GM23338 (cell line): ENCODE results near the gene GPR37L1. TPM values are rescaled to one million over a fixed set of nuclear protein-coding genes. Genes with fewer than 3 reads are reported as not detected.

Source experiments
- ATAC-seq: fragments of 200-7000 bp; cut with Tn5 transposase; 3 replicates; pipeline ENCODE4 v1.9.1; 2020
- DNase-seq: peaks from one replicate; pipeline ENCODE4 v3.0.0-alpha.2; 2015; ENCODE audit warnings: low spot score
- H2AFZ ChIP-seq: fragments of 200-600 bp; sonication (generic); 2 replicates; pipeline ENCODE4 v1.8.0; 2016; ENCODE audit warnings: antibody characterized with exemption, mild to moderate bottlenecking, moderate library complexity
- H3F3A ChIP-seq: fragments of 200-600 bp; sonication (generic); replicated peaks from 2 replicates; pipeline ENCODE4 v1.8.0; 2017; ENCODE audit warnings: antibody characterized with exemption, mixed run types, low read depth
- H3K27ac ChIP-seq: fragments of 200-600 bp; sonication (generic); 2 replicates; pipeline ENCODE4 v1.6.1; 2016; ENCODE audit warnings: low read depth
- H3K27me3 ChIP-seq: fragments of 200-600 bp; sonication (generic); 2 replicates; pipeline ENCODE4 v1.8.0; 2016; ENCODE audit warnings: mild to moderate bottlenecking, mixed run types, moderate library complexity; ENCODE audit not compliant: insufficient read depth
- H3K36me3 ChIP-seq: fragments of 200-600 bp; sonication (generic); 2 replicates; pipeline ENCODE4 v1.8.0; 2016; ENCODE audit warnings: mild to moderate bottlenecking; ENCODE audit not compliant: insufficient read depth
- H3K4me1 ChIP-seq: fragments of 200-600 bp; sonication (generic); 2 replicates; pipeline ENCODE4 v1.8.0; 2016; ENCODE audit warnings: mild to moderate bottlenecking, moderate library complexity; ENCODE audit not compliant: insufficient read depth
- H3K4me2 ChIP-seq: fragments of 200-600 bp; sonication (generic); 2 replicates; pipeline ENCODE4 v1.7.1; 2017; ENCODE audit warnings: mixed run types
- H3K4me3 ChIP-seq: fragments of 200-600 bp; sonication (generic); 2 replicates; pipeline ENCODE4 v1.6.1; 2016; ENCODE audit warnings: mixed run types
- H3K79me2 ChIP-seq: fragments of 200-600 bp; sonication (generic); replicated peaks from 2 replicates; pipeline ENCODE4 v1.8.0; 2017; ENCODE audit warnings: mild to moderate bottlenecking; ENCODE audit not compliant: insufficient read depth
- H3K9me2 ChIP-seq: fragments of 200-600 bp; sonication (generic); 2 replicates; pipeline ENCODE4 v1.8.0; 2017; ENCODE audit not compliant: insufficient read depth
- H4K20me1 ChIP-seq: fragments of 200-600 bp; sonication (generic); replicated peaks from 2 replicates; pipeline ENCODE4 v1.8.0; 2017; ENCODE audit warnings: mild to moderate bottlenecking; ENCODE audit not compliant: insufficient read depth
- H3K27ac Mint-ChIP-seq: 2 replicates; pipeline ENCODE4 v1.8.0; 2020; ENCODE audit warnings: inconsistent platforms, mild to moderate bottlenecking, moderate library complexity, mixed read lengths
- H3K27me3 Mint-ChIP-seq: 3 replicates; pipeline ENCODE4 v1.8.0; 2022; ENCODE audit warnings: low read depth, mild to moderate bottlenecking, moderate library complexity, mixed read lengths, inconsistent platforms; ENCODE audit not compliant: insufficient read depth, poor library complexity
- H3K36me3 Mint-ChIP-seq: 3 replicates; pipeline ENCODE4 v1.8.0; 2021; ENCODE audit warnings: low read depth, mild to moderate bottlenecking, inconsistent platforms, moderate library complexity, mixed read lengths
- H3K4me1 Mint-ChIP-seq: 3 replicates; pipeline ENCODE4 v1.8.0; 2020; ENCODE audit warnings: mild to moderate bottlenecking, inconsistent platforms, mixed read lengths
- H3K4me3 Mint-ChIP-seq: 3 replicates; pipeline ENCODE4 v1.8.0; 2021; ENCODE audit warnings: moderate library complexity, mild to moderate bottlenecking, inconsistent platforms, mixed read lengths
- H3K9me3 Mint-ChIP-seq: 3 replicates; pipeline ENCODE4 v1.8.0; 2020; ENCODE audit warnings: moderate library complexity, mild to moderate bottlenecking, inconsistent platforms, mixed read lengths
- CREB1 ChIP-seq: fragments of 250-450 bp; sonication (Bioruptor Pico); IDR thresholded peaks from 2 replicates; pipeline ENCODE4 v1.5.0; 2020; ENCODE audit warnings: low read depth, mild to moderate bottlenecking, moderate library complexity
- ETS1 ChIP-seq: IDR thresholded peaks from 2 replicates; pipeline ENCODE4 v1.6.1; 2016; ENCODE audit warnings: antibody characterized with exemption
- EZH2 ChIP-seq: fragments of 200-600 bp; sonication (generic); IDR thresholded peaks from one replicate; pipeline ENCODE4 v1.8.0; 2017; ENCODE audit warnings: antibody characterized with exemption, mild to moderate bottlenecking, low read depth; ENCODE audit not compliant: unreplicated experiment
- EZH2phosphoT487 ChIP-seq: fragments of 200-600 bp; sonication (generic); IDR thresholded peaks from one replicate; pipeline ENCODE4 v1.8.1; 2018; ENCODE audit warnings: antibody characterized with exemption; ENCODE audit not compliant: unreplicated experiment
- JUNB ChIP-seq: IDR thresholded peaks from one replicate; pipeline ENCODE4 v1.6.1; 2016; ENCODE audit warnings: antibody characterized with exemption; ENCODE audit not compliant: unreplicated experiment
- NANOG ChIP-seq: IDR thresholded peaks from 2 replicates; pipeline ENCODE4 v1.6.1; 2016; ENCODE audit warnings: antibody characterized with exemption, borderline replicate concordance
- POLR2AphosphoS5 ChIP-seq: IDR thresholded peaks from 2 replicates; pipeline ENCODE4 v1.6.1; 2016; ENCODE audit warnings: antibody characterized with exemption, low read depth
- STAT1 ChIP-seq: IDR thresholded peaks from one replicate; pipeline ENCODE4 v1.6.1; 2016; ENCODE audit warnings: antibody characterized with exemption; ENCODE audit not compliant: unreplicated experiment
- ZNF114 ChIP-seq: fragments of 250-450 bp; sonication (Bioruptor Pico); IDR thresholded peaks from 2 replicates; pipeline ENCODE4 v1.5.0; 2020; ENCODE audit warnings: mild to moderate bottlenecking, moderate library complexity
- ZNF331 ChIP-seq: fragments of 250-450 bp; sonication (Bioruptor Pico); IDR thresholded peaks from 2 replicates; pipeline ENCODE4 v1.5.0; 2020; ENCODE audit warnings: low read depth, mild to moderate bottlenecking, moderate library complexity
- polyA plus RNA-seq: library from polyadenylated mRNA; unstranded; fragments of >200 nt; fragmentation: Nextera tagmentation; extraction: Ambion mirVana; gene quantifications from 2 replicates; pipeline ENCODE4 v1.2.1, GENCODE V29; 2016
- total RNA-seq: library from RNA; depleted of rRNA; stranded (reverse); fragments of >200 nt; shearing (Covaris generic); gene quantifications from 2 replicates; pipeline ENCODE4 v1.2.3, GENCODE V29; 2014
- TF ChIP-seq, protein P1 (sequence below), 2 experiments: fragments of 200-600 bp in 1 of 2; sonication (generic) in 1 of 2; conservative IDR thresholded peaks; 2 replicates each; pipeline versions ENCODE4 v1.5.1 to v1.6.1; 2016 to 2017; ENCODE audit warnings: antibody characterized with exemption in 2 of 2, low read depth in 2 of 2, mild to moderate bottlenecking in 2 of 2, moderate library complexity in 1 of 2
- TF ChIP-seq, protein P2 (sequence below): IDR thresholded peaks from one replicate; pipeline ENCODE4 v1.6.1; 2018; ENCODE audit warnings: antibody characterized with exemption; ENCODE audit not compliant: unreplicated experiment
- TF ChIP-seq, protein P3 (sequence below): fragments of 250-450 bp; sonication (Bioruptor Pico); IDR thresholded peaks from 2 replicates; pipeline ENCODE4 v1.5.0; 2020; ENCODE audit warnings: mild to moderate bottlenecking, moderate library complexity

Gene GPR37L1
- total and polyA plus RNA-seq, 2 experiments from 2014 or later, result 0.08 to 0.21 TPM

DNA sequence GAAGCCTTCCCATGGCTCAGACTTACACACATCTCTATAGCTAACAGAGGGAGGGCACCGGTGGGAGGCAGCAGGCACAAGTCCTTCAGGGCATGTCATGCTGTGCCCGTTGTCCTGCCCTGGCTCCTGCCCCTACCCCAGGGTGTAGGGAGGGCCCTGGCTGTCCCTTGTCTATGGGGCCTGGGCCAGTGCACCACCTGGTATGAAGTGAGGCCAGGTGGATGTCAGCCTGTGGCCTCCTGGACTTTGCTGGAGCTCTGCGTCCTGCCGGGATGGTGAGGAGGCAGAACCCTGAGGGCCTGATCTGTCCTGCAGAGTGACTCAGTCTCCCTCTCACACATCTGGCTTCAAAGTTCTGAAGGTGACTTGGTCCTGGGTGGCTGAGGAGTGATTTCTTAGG lies 47.3 kb upstream of the GPR37L1 start:
- Mint-ChIP-seq H3K4me1 (peaks cover 4% of the 10 kb centered on the region), H3K4me3 (no peak overlapping the region), H3K9me3 (no peaks in the 10 kb centered on the region), H3K27me3 (peaks cover 1% of the 10 kb centered on the region), H3K36me3 (no peaks in the 10 kb centered on the region), H3K27ac (peak overlapping the region; percentile 2; the same call in 1 of the 2 replicates)
- Histone ChIP-seq H3K9me2 (no peaks in the 10 kb centered on the region), H3K79me2 (no peaks in the 10 kb centered on the region), H3K4me3 (no peak overlapping the region), H3K36me3 (no peaks in the 10 kb centered on the region), H3K4me2 (no peak overlapping the region), H3F3A (no peaks in the 10 kb centered on the region), H4K20me1 (no peaks in the 10 kb centered on the region), H3K27me3 (no peaks in the 10 kb centered on the region), H3K4me1 (no peaks in the 10 kb centered on the region), H2AFZ (peak overlapping the region; percentile 56), H3K27ac (no peak overlapping the region)
- no peak for TF ChIP-seq ZNF331 (CRISPR knock-in tag)
- no peak for TF ChIP-seq JUNB
- TF ChIP-seq POLR2AphosphoS5, result no peak
- TF ChIP-seq, protein P1, sequence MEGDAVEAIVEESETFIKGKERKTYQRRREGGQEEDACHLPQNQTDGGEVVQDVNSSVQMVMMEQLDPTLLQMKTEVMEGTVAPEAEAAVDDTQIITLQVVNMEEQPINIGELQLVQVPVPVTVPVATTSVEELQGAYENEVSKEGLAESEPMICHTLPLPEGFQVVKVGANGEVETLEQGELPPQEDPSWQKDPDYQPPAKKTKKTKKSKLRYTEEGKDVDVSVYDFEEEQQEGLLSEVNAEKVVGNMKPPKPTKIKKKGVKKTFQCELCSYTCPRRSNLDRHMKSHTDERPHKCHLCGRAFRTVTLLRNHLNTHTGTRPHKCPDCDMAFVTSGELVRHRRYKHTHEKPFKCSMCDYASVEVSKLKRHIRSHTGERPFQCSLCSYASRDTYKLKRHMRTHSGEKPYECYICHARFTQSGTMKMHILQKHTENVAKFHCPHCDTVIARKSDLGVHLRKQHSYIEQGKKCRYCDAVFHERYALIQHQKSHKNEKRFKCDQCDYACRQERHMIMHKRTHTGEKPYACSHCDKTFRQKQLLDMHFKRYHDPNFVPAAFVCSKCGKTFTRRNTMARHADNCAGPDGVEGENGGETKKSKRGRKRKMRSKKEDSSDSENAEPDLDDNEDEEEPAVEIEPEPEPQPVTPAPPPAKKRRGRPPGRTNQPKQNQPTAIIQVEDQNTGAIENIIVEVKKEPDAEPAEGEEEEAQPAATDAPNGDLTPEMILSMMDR (conservative IDR thresholded peaks at IDR 0.05; ENCODE audit: low read depth in 2 of 2), result no peak
- no peak for TF ChIP-seq STAT1
- TF ChIP-seq, protein P2, sequence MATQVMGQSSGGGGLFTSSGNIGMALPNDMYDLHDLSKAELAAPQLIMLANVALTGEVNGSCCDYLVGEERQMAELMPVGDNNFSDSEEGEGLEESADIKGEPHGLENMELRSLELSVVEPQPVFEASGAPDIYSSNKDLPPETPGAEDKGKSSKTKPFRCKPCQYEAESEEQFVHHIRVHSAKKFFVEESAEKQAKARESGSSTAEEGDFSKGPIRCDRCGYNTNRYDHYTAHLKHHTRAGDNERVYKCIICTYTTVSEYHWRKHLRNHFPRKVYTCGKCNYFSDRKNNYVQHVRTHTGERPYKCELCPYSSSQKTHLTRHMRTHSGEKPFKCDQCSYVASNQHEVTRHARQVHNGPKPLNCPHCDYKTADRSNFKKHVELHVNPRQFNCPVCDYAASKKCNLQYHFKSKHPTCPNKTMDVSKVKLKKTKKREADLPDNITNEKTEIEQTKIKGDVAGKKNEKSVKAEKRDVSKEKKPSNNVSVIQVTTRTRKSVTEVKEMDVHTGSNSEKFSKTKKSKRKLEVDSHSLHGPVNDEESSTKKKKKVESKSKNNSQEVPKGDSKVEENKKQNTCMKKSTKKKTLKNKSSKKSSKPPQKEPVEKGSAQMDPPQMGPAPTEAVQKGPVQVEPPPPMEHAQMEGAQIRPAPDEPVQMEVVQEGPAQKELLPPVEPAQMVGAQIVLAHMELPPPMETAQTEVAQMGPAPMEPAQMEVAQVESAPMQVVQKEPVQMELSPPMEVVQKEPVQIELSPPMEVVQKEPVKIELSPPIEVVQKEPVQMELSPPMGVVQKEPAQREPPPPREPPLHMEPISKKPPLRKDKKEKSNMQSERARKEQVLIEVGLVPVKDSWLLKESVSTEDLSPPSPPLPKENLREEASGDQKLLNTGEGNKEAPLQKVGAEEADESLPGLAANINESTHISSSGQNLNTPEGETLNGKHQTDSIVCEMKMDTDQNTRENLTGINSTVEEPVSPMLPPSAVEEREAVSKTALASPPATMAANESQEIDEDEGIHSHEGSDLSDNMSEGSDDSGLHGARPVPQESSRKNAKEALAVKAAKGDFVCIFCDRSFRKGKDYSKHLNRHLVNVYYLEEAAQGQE, result no peak
- TF ChIP-seq EZH2, result no peak
- TF ChIP-seq, protein P3, sequence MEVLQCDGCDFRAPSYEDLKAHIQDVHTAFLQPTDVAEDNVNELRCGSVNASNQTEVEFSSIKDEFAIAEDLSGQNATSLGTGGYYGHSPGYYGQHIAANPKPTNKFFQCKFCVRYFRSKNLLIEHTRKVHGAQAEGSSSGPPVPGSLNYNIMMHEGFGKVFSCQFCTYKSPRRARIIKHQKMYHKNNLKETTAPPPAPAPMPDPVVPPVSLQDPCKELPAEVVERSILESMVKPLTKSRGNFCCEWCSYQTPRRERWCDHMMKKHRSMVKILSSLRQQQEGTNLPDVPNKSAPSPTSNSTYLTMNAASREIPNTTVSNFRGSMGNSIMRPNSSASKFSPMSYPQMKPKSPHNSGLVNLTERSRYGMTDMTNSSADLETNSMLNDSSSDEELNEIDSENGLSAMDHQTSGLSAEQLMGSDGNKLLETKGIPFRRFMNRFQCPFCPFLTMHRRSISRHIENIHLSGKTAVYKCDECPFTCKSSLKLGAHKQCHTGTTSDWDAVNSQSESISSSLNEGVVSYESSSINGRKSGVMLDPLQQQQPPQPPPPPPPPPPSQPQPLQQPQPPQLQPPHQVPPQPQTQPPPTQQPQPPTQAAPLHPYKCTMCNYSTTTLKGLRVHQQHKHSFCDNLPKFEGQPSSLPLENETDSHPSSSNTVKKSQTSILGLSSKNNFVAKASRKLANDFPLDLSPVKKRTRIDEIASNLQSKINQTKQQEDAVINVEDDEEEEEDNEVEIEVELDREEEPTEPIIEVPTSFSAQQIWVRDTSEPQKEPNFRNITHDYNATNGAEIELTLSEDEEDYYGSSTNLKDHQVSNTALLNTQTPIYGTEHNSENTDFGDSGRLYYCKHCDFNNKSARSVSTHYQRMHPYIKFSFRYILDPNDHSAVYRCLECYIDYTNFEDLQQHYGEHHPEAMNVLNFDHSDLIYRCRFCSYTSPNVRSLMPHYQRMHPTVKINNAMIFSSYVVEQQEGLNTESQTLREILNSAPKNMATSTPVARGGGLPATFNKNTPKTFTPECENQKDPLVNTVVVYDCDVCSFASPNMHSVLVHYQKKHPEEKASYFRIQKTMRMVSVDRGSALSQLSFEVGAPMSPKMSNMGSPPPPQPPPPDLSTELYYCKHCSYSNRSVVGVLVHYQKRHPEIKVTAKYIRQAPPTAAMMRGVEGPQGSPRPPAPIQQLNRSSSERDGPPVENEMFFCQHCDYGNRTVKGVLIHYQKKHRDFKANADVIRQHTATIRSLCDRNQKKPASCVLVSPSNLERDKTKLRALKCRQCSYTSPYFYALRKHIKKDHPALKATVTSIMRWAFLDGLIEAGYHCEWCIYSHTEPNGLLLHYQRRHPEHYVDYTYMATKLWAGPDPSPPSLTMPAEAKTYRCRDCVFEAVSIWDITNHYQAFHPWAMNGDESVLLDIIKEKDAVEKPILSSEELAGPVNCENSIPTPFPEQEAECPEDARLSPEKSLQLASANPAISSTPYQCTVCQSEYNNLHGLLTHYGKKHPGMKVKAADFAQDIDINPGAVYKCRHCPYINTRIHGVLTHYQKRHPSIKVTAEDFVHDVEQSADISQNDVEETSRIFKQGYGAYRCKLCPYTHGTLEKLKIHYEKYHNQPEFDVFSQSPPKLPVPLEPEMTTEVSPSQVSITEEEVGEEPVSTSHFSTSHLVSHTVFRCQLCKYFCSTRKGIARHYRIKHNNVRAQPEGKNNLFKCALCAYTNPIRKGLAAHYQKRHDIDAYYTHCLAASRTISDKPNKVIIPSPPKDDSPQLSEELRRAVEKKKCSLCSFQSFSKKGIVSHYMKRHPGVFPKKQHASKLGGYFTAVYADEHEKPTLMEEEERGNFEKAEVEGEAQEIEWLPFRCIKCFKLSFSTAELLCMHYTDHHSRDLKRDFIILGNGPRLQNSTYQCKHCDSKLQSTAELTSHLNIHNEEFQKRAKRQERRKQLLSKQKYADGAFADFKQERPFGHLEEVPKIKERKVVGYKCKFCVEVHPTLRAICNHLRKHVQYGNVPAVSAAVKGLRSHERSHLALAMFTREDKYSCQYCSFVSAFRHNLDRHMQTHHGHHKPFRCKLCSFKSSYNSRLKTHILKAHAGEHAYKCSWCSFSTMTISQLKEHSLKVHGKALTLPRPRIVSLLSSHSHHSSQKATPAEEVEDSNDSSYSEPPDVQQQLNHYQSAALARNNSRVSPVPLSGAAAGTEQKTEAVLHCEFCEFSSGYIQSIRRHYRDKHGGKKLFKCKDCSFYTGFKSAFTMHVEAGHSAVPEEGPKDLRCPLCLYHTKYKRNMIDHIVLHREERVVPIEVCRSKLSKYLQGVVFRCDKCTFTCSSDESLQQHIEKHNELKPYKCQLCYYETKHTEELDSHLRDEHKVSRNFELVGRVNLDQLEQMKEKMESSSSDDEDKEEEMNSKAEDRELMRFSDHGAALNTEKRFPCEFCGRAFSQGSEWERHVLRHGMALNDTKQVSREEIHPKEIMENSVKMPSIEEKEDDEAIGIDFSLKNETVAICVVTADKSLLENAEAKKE (CRISPR knock-in tag), result no peak
- TF ChIP-seq CREB1 (CRISPR knock-in tag), result no peak
- no peak for TF ChIP-seq ETS1
- TF ChIP-seq ZNF114, result no peak
- no peak for TF ChIP-seq NANOG
- no peak for TF ChIP-seq EZH2phosphoT487
- no peak for DNase-seq
- peak; percentile 27 for ATAC-seq
